ENCODE data around the gene TBX2. TPM values are rescaled to one million over a fixed set of nuclear protein-coding genes. Genes with fewer than 3 reads are reported as not detected.

Gene TBX2
- total RNA-seq, 1 donor from 2014 or later: 0.14 TPM

- Mint-ChIP-seq H3K4me3 (ENCODE audit: low read depth) (no peak overlapping the region), H3K9me3 (no peaks in the 10 kb centered on the region), H3K27me3 (ENCODE audit: low read depth) (peaks cover 3% of the 10 kb centered on the region), H3K36me3 (ENCODE audit: low read depth) (no peaks in the 10 kb centered on the region), H3K27ac (no peak overlapping the region), H3K4me1 (ENCODE audit: low read depth) (no peaks in the 10 kb centered on the region)
- intact Hi-C loops (cut with micrococcal nuclease): no loop called here
- no peak for DNase-seq (ENCODE audit: low spot score)
Measured at GRCh38 chr17:61362852-61363600, 36.6 kb upstream of the TBX2 start.

GRCh38 chr17:61363601-61364462 is 35.8 kb upstream of the TBX2 start:
- no peak for DNase-seq (ENCODE audit: low spot score)
- Mint-ChIP-seq H3K9me3 (no peaks in the 10 kb centered on the region), H3K27me3 (ENCODE audit: low read depth) (peaks cover 3% of the 10 kb centered on the region), H3K36me3 (ENCODE audit: low read depth) (no peaks in the 10 kb centered on the region), H3K27ac (no peak overlapping the region), H3K4me1 (ENCODE audit: low read depth) (no peaks in the 10 kb centered on the region), H3K4me3 (ENCODE audit: low read depth) (no peak overlapping the region)
- intact Hi-C loops (cut with micrococcal nuclease): no loop called here

DNA sequence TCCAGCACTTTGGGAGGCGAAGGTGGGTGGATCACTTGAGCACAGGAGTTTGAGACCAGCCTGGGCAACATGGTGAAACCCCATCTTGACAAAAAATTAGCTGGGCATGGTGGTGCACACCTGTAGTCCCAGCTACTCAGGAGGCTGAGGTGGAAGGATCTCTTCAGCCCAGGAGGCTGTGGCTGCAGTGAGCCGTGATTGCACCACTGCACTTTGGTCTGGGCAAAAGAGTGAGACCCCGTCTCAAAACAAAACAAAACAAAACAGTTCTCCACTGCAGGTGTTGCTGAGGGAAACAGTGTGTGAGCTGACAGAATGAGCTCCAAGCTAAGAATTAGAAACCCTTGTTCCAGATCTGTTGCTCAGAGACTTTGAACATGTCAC is 35.2 kb upstream of the TBX2 start:
- peaks cover 3% of the 10 kb centered on the region for H3K27me3 Mint-ChIP-seq (ENCODE audit: low read depth)
- no peaks in the 10 kb centered on the region for H3K36me3 Mint-ChIP-seq (ENCODE audit: low read depth)
- DNase-seq (ENCODE audit: low spot score): no peak
- intact Hi-C loops (cut with micrococcal nuclease): no loop called here
- no peaks in the 10 kb centered on the region for H3K9me3 Mint-ChIP-seq
- H3K4me1 Mint-ChIP-seq (ENCODE audit: low read depth): no peaks in the 10 kb centered on the region
- no peak overlapping the region for H3K27ac Mint-ChIP-seq
- H3K4me3 Mint-ChIP-seq (ENCODE audit: low read depth): no peak overlapping the region

- H3K4me3 Mint-ChIP-seq (ENCODE audit: low read depth): no peak overlapping the region
- H3K36me3 Mint-ChIP-seq (ENCODE audit: low read depth): no peaks in the 10 kb centered on the region
- H3K9me3 Mint-ChIP-seq: no peaks in the 10 kb centered on the region
- no peaks in the 10 kb centered on the region for H3K4me1 Mint-ChIP-seq (ENCODE audit: low read depth)
- DNase-seq (ENCODE audit: low spot score): no peak
- H3K27ac Mint-ChIP-seq: no peak overlapping the region
- peaks cover 3% of the 10 kb centered on the region for H3K27me3 Mint-ChIP-seq (ENCODE audit: low read depth)
- intact Hi-C loops (cut with micrococcal nuclease): no loop called here
Measured at GRCh38 chr17:61366076-61366714, 33.4 kb upstream of the TBX2 start.

DNA sequence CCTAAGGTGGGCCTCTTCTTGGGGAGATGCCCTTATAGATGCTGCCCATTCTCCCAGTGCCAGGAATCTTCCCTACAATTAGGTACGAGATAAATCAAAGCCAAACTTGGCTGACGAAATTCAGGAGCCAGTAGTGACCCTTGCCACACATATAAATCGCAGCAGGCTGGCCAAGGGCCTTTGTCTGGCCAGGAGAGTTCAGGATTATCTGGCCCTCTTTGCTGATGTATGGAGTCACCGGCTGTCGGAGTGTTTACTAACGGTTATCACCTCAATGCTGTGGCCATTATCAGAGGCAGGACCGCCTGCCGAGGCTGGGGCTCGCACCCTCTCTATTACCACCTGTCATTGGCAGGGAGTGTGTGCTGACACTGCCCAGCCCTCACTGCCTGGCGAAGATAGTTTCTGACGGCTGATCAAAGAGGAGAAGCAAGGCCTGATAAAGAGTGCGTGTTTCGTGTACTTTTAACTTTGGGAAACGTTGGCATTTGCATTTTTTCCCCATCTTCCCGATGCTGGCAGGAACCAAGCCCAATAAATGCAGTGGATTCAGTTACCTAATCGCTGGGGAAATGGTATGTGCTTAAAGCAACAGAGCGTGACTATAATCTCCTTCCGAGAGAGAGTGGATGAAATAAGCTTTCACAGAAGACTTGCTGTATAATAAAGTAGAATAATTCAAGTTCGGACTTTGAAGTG is 32.8 kb upstream of the TBX2 start:
- DNase-seq (ENCODE audit: low spot score): no peak
- Mint-ChIP-seq H3K4me1 (ENCODE audit: low read depth) (no peaks in the 10 kb centered on the region), H3K9me3 (no peaks in the 10 kb centered on the region), H3K27ac (no peak overlapping the region), H3K27me3 (ENCODE audit: low read depth) (peaks cover 3% of the 10 kb centered on the region), H3K4me3 (ENCODE audit: low read depth) (no peak overlapping the region), H3K36me3 (ENCODE audit: low read depth) (no peaks in the 10 kb centered on the region)
- intact Hi-C loops (cut with micrococcal nuclease): no loop called here

- DNase-seq (ENCODE audit: low spot score): no peak
- Mint-ChIP-seq H3K9me3 (no peaks in the 10 kb centered on the region), H3K4me3 (ENCODE audit: low read depth) (no peak overlapping the region), H3K36me3 (ENCODE audit: low read depth) (no peaks in the 10 kb centered on the region), H3K27ac (no peak overlapping the region), H3K4me1 (ENCODE audit: low read depth) (no peaks in the 10 kb centered on the region), H3K27me3 (ENCODE audit: low read depth) (no peaks in the 10 kb centered on the region)
- intact Hi-C loops (cut with micrococcal nuclease): no loop called here
Measured at GRCh38 chr17:61368049-61368831, 31.4 kb upstream of the TBX2 start.

DNA sequence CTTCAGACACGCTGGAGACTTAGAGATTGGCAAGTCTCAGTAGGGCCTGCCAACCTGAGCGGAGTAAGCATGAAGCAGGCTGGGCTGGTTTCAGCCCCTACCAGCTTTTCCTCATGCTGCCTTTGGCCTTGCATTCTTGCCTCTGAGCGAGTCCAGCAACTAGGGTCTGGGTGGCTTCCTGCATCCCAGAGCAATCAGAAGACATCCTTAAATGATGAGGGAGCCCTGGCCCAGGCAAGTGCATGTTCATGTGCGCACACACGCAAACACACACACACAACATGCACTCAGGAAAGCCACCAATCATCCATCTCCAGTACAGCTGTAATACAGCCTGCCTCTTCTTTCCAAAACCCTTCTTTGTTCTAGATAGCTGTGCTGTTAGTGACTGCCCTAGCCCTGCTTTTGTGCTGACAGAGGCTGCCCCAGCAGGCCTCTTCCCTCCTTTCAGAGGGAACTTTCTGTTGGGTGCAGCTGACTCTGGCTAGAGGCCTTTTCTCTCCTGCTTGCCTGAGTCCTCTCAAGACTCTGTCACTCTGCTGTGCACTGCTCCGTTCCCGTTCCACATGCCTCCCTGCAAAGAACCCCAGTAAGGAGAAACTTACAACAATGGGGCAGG is 30.7 kb upstream of the TBX2 start:
- Mint-ChIP-seq H3K27ac (no peak overlapping the region), H3K4me3 (ENCODE audit: low read depth) (no peak overlapping the region), H3K27me3 (ENCODE audit: low read depth) (no peaks in the 10 kb centered on the region), H3K9me3 (no peaks in the 10 kb centered on the region), H3K4me1 (ENCODE audit: low read depth) (no peaks in the 10 kb centered on the region), H3K36me3 (ENCODE audit: low read depth) (no peaks in the 10 kb centered on the region)
- no peak for DNase-seq (ENCODE audit: low spot score)
- intact Hi-C loops (cut with micrococcal nuclease): no loop called here

- H3K36me3 Mint-ChIP-seq (ENCODE audit: low read depth): no peaks in the 10 kb centered on the region
- DNase-seq (ENCODE audit: low spot score): no peak
- no peaks in the 10 kb centered on the region for H3K27me3 Mint-ChIP-seq (ENCODE audit: low read depth)
- H3K4me3 Mint-ChIP-seq (ENCODE audit: low read depth): no peak overlapping the region
- no peaks in the 10 kb centered on the region for H3K4me1 Mint-ChIP-seq (ENCODE audit: low read depth)
- intact Hi-C loops (cut with micrococcal nuclease): no loop called here
- H3K9me3 Mint-ChIP-seq: no peaks in the 10 kb centered on the region
- H3K27ac Mint-ChIP-seq: no peak overlapping the region
Measured at GRCh38 chr17:61369751-61370150, 29.9 kb upstream of the TBX2 start.

DNA sequence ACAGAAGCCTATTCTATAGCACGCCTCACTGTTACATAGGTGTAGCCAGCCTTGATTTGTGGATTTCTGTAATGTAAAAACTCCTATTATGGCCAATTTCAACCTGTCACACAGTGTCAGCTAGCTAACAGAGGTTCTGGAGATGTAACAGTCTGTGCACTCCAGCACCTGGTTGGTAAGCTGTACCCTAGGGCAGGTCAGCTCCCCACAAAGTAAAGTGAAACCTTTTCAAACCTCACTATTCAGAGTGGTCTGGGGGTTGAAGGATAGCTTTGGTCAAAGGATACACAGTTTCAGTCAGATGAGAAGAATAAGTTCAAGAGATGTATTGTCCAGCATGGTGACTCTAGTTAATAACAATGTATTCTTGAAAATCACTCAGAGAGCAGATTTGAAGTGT is 28.5 kb upstream of the TBX2 start:
- Mint-ChIP-seq H3K4me1 (ENCODE audit: low read depth) (no peaks in the 10 kb centered on the region), H3K27ac (no peak overlapping the region), H3K9me3 (no peaks in the 10 kb centered on the region), H3K4me3 (ENCODE audit: low read depth) (no peak overlapping the region), H3K36me3 (ENCODE audit: low read depth) (no peaks in the 10 kb centered on the region), H3K27me3 (ENCODE audit: low read depth) (no peaks in the 10 kb centered on the region)
- no peak for DNase-seq (ENCODE audit: low spot score)
- intact Hi-C loops (cut with micrococcal nuclease): no loop called here

DNA sequence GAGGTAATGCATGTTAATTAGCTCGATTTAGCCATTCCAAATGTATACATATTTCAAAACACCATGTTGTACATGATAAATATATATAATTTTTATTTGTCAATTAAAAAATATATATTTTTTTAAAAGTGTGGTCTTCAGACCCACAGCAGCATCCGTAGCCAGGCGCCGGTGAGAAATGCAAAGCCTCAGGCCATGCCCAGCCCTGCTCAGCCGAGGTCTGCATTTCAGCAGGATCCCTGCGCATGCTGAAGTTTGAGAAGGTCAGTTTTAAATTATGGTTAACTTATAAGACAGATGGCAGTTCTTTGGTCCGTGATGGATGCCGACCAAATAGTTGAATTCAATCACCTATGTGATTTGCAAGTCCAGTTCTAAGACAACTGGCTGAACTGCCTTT is 28.0 kb upstream of the TBX2 start:
- intact Hi-C loops (cut with micrococcal nuclease): no loop called here
- Mint-ChIP-seq H3K4me1 (ENCODE audit: low read depth) (no peaks in the 10 kb centered on the region), H3K36me3 (ENCODE audit: low read depth) (no peaks in the 10 kb centered on the region), H3K4me3 (ENCODE audit: low read depth) (no peak overlapping the region), H3K27me3 (ENCODE audit: low read depth) (no peaks in the 10 kb centered on the region), H3K27ac (no peak overlapping the region), H3K9me3 (no peaks in the 10 kb centered on the region)
- no peak for DNase-seq (ENCODE audit: low spot score)

- no peaks in the 10 kb centered on the region for H3K4me1 Mint-ChIP-seq (ENCODE audit: low read depth)
- no peak for DNase-seq (ENCODE audit: low spot score)
- intact Hi-C loops (cut with micrococcal nuclease): no loop called here
- no peaks in the 10 kb centered on the region for H3K36me3 Mint-ChIP-seq (ENCODE audit: low read depth)
- H3K27me3 Mint-ChIP-seq (ENCODE audit: low read depth): no peaks in the 10 kb centered on the region
- H3K27ac Mint-ChIP-seq: no peak overlapping the region
- no peak overlapping the region for H3K4me3 Mint-ChIP-seq (ENCODE audit: low read depth)
- H3K9me3 Mint-ChIP-seq: no peaks in the 10 kb centered on the region
Measured at GRCh38 chr17:61372436-61372835, 27.2 kb upstream of the TBX2 start.
